ENCODE data around the gene RNF43.

The RNF43 gene

DNA sequence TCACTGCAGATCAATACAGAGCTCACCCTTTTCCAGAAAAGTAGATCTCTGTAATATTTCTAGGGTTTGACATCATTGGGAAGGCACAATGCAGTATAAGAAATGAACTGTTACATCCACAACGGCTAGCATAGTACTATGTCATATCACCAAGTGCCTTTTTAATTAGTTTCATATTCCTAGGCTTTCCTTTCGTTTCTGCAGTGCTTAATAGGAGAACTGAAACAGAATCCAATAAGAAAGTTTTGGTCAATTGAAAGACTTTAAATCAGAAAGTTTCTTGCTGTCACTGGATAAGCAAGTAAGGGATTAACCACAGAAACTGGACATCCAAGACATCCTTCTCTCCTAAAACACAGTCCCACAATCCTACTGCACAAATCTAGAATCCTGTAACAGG is 3.5 kb upstream of the RNF43 start:
- POLR2A ChIA-PET, result no interaction called here
- TF ChIP-seq, protein P1, sequence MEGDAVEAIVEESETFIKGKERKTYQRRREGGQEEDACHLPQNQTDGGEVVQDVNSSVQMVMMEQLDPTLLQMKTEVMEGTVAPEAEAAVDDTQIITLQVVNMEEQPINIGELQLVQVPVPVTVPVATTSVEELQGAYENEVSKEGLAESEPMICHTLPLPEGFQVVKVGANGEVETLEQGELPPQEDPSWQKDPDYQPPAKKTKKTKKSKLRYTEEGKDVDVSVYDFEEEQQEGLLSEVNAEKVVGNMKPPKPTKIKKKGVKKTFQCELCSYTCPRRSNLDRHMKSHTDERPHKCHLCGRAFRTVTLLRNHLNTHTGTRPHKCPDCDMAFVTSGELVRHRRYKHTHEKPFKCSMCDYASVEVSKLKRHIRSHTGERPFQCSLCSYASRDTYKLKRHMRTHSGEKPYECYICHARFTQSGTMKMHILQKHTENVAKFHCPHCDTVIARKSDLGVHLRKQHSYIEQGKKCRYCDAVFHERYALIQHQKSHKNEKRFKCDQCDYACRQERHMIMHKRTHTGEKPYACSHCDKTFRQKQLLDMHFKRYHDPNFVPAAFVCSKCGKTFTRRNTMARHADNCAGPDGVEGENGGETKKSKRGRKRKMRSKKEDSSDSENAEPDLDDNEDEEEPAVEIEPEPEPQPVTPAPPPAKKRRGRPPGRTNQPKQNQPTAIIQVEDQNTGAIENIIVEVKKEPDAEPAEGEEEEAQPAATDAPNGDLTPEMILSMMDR (IDR thresholded peaks at IDR 0.05; ENCODE audit: insufficient read depth, low read length, missing control alignments), result no peak

DNA sequence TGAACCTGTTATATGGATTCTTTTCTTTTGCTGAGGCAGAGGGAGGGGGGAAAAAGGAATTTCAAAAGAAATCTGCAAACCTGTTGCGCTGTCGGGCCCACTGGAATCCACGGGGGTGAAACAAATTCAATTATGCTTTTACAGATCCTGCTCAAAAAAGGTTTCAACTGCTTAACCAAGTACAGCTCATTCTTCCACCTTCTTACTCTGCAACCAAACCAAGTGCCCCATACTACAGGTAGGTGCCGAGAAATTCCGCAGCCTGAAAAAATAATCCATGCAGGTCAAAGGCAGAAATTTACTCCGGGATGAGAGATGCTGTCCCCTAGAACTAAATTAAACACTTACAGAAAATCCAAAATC is 416 bp downstream of the RNF43 start:
- H3K4me3 ChIP-seq (ENCODE audit: low read depth, low read length), result no peak overlapping the region
- TF ChIP-seq, protein P1 (IDR thresholded peaks at IDR 0.05; ENCODE audit: insufficient read depth, low read length, missing control alignments), result no peak
- no peak for DNase-seq (ENCODE audit: low read depth, low spot score)
- POLR2A ChIA-PET, result interaction anchor here (1.0 kb wide), 1 partner anchor 65 kb away, joined by 9 read pairs; the partner anchor contains the start of gene SUPT4H1
- CTCF ChIA-PET, result interaction anchor here (0.8 to 5.9 kb wide), 20 partner anchors 9 to 167 kb away, joined by 3 to 131 read pairs (median 6); partner anchors contain the start of gene SUPT4H1

More for the DNA sequence above, 3.5 kb upstream of the RNF43 start:
- CTCF ChIA-PET, result interaction anchor here (0.7 to 5.9 kb wide), 3 partner anchors 105 to 264 kb away, joined by 3 to 131 read pairs (median 3); no protein-coding TSS in a partner anchor
- DNase-seq (ENCODE audit: low read depth, low spot score), result no peak
- no peak overlapping the region for H3K4me3 ChIP-seq (ENCODE audit: low read depth, low read length)

DNA sequence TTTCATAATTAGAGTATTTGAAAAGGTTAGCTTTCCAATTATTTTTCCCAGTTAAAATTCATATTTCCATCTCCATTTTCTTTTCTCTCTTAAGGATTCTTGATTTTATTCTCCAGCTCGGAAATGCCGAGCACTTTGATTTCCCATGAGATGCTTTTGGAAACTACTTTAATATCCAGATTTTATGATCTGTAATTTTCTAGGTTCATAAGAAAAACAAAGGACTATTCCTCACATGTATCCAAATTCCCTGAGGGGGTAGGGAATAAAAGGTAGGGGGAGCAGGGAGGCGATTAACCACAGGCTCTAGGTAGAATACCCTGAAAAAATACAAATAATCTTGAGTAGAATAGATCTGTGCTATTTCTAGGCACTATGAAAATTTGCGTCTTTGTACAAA is 938 bp downstream of the RNF43 start:
- DNase-seq (ENCODE audit: low read depth, low spot score), result no peak
- ChIA-PET POLR2A (no interaction called here), CTCF (interaction anchor here (1.5 to 5.9 kb wide), 11 partner anchors 8 to 101 kb away, joined by 3 to 131 read pairs (median 6); partner anchors contain the start of gene SUPT4H1)
- H3K4me3 ChIP-seq (ENCODE audit: low read depth, low read length), result no peak overlapping the region
- TF ChIP-seq, protein P1 (IDR thresholded peaks at IDR 0.05; ENCODE audit: insufficient read depth, low read length, missing control alignments), result no peak

DNA sequence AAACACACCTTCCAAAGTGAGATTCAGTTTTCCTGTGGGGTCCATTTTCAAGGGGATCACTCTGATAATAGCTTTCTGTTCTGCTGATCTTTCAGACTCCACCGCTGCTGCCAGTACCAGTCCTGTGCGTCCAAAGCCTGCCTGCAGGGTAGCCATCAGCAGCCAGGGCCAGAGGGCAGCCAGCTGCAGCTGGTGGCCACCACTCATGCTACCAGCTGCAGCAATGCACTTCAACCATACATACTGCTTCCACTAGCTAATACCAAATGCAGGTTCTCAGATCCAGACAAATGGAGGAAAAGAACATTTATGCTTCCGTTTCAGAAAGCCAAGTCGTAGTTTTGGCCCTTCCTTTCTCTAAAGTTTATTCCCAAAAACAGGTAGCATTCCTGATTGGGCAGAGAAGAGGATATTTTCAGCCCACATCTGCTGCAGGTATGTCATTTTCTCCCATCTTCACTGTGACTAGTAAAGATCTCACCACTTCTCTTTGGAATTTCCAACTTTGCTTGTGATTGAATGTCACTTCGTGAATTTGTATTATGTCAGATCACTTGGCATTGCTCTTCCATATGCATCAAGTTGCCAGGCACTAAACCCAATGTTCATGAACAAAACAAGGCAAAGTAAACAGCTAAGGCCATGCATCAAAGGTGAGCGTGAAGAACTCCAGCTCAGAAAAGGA is 1.8 kb downstream of the RNF43 start:
- TF ChIP-seq, protein P1 (IDR thresholded peaks at IDR 0.05; ENCODE audit: insufficient read depth, low read length, missing control alignments), result no peak
- ChIA-PET CTCF (interaction anchor here (1.0 to 5.9 kb wide), 6 partner anchors 11 to 100 kb away, joined by 3 to 131 read pairs (median 11); partner anchors contain the start of gene SUPT4H1), POLR2A (no interaction called here)
- DNase-seq (ENCODE audit: low read depth, low spot score), result no peak
- no peak overlapping the region for H3K4me3 ChIP-seq (ENCODE audit: low read depth, low read length)

DNA sequence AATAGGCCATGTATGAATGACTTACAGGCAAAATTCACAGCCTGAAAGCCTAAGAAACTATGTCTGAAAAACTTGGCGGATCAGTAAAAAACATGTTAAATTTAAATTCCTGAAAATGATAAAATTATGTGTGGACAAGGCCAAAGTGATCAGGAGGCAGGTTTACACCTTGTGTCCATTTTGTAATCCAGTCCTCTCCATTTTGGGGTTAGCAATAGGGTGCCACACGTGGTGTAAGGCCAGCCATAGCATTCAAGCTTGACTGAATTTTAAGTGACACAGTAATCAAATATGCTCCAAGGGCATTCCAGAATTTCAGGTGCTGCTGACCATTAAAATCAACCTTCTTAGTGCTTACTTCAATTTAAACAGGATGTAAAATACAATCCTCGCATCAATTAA is 2.7 kb downstream of the RNF43 start:
- ChIA-PET POLR2A (no interaction called here), CTCF (interaction anchor here (1.0 to 3.2 kb wide), 2 partner anchors 20 to 97 kb away, joined by 3 to 18 read pairs; no protein-coding TSS in a partner anchor)
- DNase-seq (ENCODE audit: low read depth, low spot score), result no peak
- TF ChIP-seq, protein P1 (IDR thresholded peaks at IDR 0.05; ENCODE audit: insufficient read depth, low read length, missing control alignments), result no peak
- H3K4me3 ChIP-seq (ENCODE audit: low read depth, low read length), result no peak overlapping the region

DNA sequence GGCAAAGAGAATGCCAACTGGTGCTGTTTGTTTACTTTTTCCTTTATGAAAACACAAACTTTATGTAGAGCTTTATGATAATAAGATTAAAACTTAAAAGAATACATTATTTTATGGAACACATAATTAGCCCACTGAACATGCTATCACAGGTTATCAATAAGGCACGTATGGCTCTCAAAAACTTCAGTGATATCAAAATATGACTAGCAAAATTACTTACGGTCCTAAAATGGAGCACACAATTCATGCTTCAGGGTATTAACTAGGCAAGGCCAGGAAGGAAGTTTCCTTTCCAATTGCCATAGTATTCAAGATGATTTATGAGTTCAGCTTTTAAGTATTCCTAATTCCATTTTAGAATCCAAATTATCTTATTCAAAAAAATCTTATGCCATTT is 3.6 kb downstream of the RNF43 start:
- TF ChIP-seq, protein P1 (IDR thresholded peaks at IDR 0.05; ENCODE audit: insufficient read depth, low read length, missing control alignments), result no peak
- no peak overlapping the region for H3K4me3 ChIP-seq (ENCODE audit: low read depth, low read length)
- ChIA-PET CTCF (interaction anchor here (1.0 to 3.2 kb wide), 2 partner anchors 96 to 109 kb away, joined by 4 to 18 read pairs; no protein-coding TSS in a partner anchor), POLR2A (no interaction called here)
- no peak for DNase-seq (ENCODE audit: low read depth, low spot score)
